Spinal cord (tissue), 10 donors: ENCODE results near the gene CPNE6. TPM values are rescaled to one million over a fixed set of nuclear protein-coding genes. Genes with fewer than 3 reads are reported as not detected.

Experiments used
- DNase-seq, 6 donors: peaks; one replicate each; pipeline versions ENCODE4 v3.0.0 to v3.0.0-alpha.2; 2013 to 2015; ENCODE audit warnings: low spot score in 6 of 6, low read depth in 4 of 6
- H3K27ac ChIP-seq: one replicate; pipeline ENCODE4 v1.5.1; 2013; ENCODE audit warnings: low read depth, low read length, control low read depth
- H3K27me3 ChIP-seq: one replicate; pipeline ENCODE4 v1.6.1; 2013; ENCODE audit warnings: low read length; ENCODE audit not compliant: control insufficient read depth, insufficient read depth
- H3K36me3 ChIP-seq: one replicate; pipeline ENCODE4 v1.6.1; 2013; ENCODE audit warnings: low read length; ENCODE audit not compliant: control insufficient read depth, insufficient read depth
- H3K4me1 ChIP-seq: one replicate; pipeline ENCODE4 v1.6.1; 2013; ENCODE audit warnings: low read length; ENCODE audit not compliant: control insufficient read depth, insufficient read depth
- H3K4me3 ChIP-seq: one replicate; pipeline ENCODE4 v1.5.1; 2013; ENCODE audit warnings: low read depth, low read length, control low read depth
- H3K9me3 ChIP-seq: one replicate; pipeline ENCODE4 v1.6.1; 2013; ENCODE audit warnings: low read length; ENCODE audit not compliant: control insufficient read depth, insufficient read depth
- WGBS: methylation state at CpG from one replicate; pipeline ENCODE4 v1.1.5; 2013; ENCODE audit warnings: missing lambda C conversion rate; ENCODE audit not compliant: insufficient coverage; 5-methylcytosine and 5-hydroxymethylcytosine counted together
- polyA plus RNA-seq, 2 donors: library from polyadenylated mRNA; unstranded; fragments of 120-200 nt; gene quantifications; one replicate each; pipeline ENCODE4 v1.2.1, GENCODE V29; 2013; ENCODE audit not compliant: insufficient read length in 2 of 2
- total RNA-seq, 2 donors: library from RNA; depleted of rRNA in 1 of 2; stranded (reverse); fragments of 120-200 nt in 1 of 2; fragments of >200 nt in 1 of 2; gene quantifications; one replicate each; pipeline versions ENCODE4 v1.2.3 to v1.2.4, GENCODE V29; 2013 to 2014
- donor health status: healthy.

Gene CPNE6
- total and polyA plus RNA-seq, 4 donors, result 1.7 to 55.7 (median 14.6) TPM

GRCh38 chr14:24059841-24060388 is 11.4 kb upstream of the CPNE6 start:
- Histone ChIP-seq H3K9me3 (no peaks in the 10 kb centered on the region), H3K36me3 (peaks cover 93% of the 10 kb centered on the region), H3K27ac (no peak overlapping the region), H3K4me1 (peaks cover 8% of the 10 kb centered on the region), H3K27me3 (no peaks in the 10 kb centered on the region), H3K4me3 (no peak overlapping the region)
- WGBS, result 80% methylated on average over 14 of the region's 16 CpGs
- no peak for DNase-seq

GRCh38 chr14:24060443-24060842 is 10.9 kb upstream of the CPNE6 start:
- Histone ChIP-seq H3K4me1 (peaks cover 8% of the 10 kb centered on the region), H3K27me3 (no peaks in the 10 kb centered on the region), H3K36me3 (peaks cover 93% of the 10 kb centered on the region), H3K4me3 (no peak overlapping the region), H3K9me3 (no peaks in the 10 kb centered on the region), H3K27ac (no peak overlapping the region)
- WGBS, result 89% methylated on average over 10 of the region's 10 CpGs
- DNase-seq, result no peak

DNA sequence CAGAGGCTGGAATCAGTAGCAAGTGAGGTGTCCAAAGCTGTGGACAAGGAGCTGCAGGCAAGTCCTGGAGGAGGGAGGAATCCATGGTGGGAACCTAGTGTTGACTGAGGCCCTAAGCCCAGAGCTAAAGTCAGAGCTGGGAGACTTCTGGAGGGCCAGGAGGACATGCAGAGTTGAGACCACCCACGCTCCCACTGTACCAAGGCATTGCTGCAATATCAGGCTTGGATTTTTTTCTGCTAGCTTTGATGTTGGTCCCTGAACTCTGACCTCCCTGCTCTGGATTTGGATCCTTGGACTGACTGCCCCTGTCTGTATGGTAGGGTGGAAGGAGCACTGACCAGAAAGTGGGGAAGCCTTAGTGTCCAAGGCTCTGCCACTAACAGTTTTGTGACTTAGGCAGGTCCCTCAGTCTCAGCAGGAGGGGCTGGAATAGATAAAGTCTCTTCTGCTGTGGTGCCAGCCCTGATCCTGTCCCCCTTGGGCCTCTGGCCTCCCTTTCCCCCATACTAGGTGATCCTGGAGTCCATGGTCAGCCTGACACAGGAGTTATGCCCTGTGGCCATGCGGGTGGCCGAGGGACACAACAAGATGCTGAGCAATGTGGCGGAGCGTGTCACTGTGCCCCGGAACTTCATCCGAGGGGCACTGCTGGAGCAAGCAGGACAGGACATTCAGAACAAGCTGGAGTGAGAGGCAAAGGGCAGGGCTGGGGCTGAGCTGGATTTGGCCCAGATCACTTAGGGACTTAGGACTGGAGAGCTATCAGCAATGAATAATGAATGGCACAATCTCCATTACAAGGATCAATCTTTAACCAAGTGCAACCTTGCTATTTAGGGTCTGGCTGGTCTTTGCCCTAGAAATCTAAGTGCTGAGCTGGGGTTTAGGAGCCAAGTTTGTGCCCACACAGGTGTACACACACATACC is 10.1 kb upstream of the CPNE6 start:
- Histone ChIP-seq H3K4me1 (peaks cover 8% of the 10 kb centered on the region), H3K27me3 (no peaks in the 10 kb centered on the region), H3K9me3 (no peaks in the 10 kb centered on the region), H3K4me3 (no peak overlapping the region), H3K27ac (no peak overlapping the region), H3K36me3 (peaks cover 89% of the 10 kb centered on the region)
- no peak for DNase-seq
- WGBS, result 93% methylated on average over 7 of the region's 7 CpGs

DNA sequence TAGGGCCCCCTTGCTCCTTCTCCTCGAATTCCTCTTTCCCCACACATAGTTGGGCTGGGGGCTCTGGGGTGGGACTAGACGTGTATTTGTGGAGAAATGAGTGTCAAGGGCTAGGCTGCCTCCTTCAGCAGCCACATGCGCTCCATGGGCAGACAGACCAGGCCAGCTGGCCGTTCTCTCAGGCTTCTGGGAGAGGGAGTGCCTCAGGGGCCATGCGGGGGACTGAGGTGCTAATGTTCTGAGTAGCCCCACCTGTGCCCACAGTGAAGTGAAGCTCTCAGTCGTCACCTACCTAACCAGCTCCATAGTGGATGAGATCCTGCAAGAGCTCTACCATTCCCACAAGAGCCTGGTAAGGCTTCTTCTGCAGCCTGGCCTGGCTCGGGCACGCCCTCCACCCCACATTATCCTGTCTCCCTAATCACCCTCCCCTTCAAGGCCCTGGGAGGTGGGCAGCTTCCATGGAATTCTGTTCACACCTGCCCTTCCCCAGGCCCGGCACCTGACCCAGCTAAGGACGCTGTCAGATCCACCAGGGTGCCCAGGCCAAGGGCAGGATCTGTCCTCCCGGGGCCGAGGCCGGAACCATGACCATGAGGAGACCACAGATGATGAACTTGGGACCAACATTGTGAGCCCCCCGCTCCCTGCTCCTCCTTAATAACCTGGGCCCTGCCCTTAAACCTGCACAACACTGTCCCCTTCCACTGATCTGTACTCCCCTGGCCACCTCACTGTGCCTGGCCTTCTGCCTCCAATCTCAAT is 9.0 kb upstream of the CPNE6 start:
- WGBS, result 92% methylated on average over 9 of the region's 14 CpGs
- peaks cover 17% of the 10 kb centered on the region for H3K4me1 ChIP-seq
- no peak overlapping the region for H3K27ac ChIP-seq
- DNase-seq, result no peak
- H3K36me3 ChIP-seq, result peaks cover 88% of the 10 kb centered on the region
- H3K27me3 ChIP-seq, result no peaks in the 10 kb centered on the region
- H3K9me3 ChIP-seq, result no peaks in the 10 kb centered on the region
- H3K4me3 ChIP-seq, result no peak overlapping the region

GRCh38 chr14:24063263-24063836 is 8.0 kb upstream of the CPNE6 start:
- WGBS, result 81% methylated on average over 4 of the region's 4 CpGs
- H3K4me3 ChIP-seq, result no peak overlapping the region
- peaks cover 85% of the 10 kb centered on the region for H3K36me3 ChIP-seq
- no peaks in the 10 kb centered on the region for H3K27me3 ChIP-seq
- no peaks in the 10 kb centered on the region for H3K9me3 ChIP-seq
- H3K27ac ChIP-seq, result no peak overlapping the region
- no peak for DNase-seq
- H3K4me1 ChIP-seq, result peaks cover 18% of the 10 kb centered on the region

DNA sequence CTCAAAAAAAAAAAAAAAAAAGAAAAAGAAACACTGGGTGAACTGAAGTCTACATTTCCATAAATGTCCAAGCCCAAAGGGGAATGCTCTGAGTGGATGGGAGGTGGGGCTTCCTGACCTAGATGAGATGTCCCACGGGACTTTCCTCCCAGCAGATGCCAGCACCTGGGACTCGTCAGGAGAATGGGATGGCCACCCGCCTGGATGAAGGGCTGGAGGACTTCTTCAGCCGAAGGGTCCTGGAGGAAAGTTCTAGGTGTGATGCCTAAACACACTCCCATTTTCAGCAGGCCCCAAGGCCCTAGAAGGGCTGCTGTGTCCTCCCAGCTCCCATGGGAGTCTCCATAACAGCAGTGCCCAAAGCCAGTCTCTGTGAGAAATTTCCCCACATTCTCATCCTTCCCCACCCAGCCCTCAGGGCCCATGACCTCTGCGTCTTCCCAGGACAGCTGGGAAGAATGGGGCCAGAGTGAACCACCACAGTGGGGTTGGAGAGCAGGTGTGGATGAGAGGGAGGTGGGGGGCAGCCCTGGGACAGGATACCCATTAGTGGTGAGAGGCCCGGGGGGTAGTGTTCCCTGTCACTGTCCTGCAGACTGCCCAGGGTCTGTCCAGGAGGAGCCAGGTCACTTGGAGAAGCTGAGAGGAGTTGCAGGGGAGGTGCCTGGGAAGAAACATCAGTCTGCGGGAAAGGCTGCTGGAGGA is 7.1 kb upstream of the CPNE6 start:
- no peaks in the 10 kb centered on the region for H3K9me3 ChIP-seq
- peaks cover 14% of the 10 kb centered on the region for H3K4me1 ChIP-seq
- H3K36me3 ChIP-seq, result peaks cover 85% of the 10 kb centered on the region
- no peak overlapping the region for H3K4me3 ChIP-seq
- no peaks in the 10 kb centered on the region for H3K27me3 ChIP-seq
- WGBS, result 83% methylated on average over 6 of the region's 7 CpGs
- no peak for DNase-seq
- H3K27ac ChIP-seq, result no peak overlapping the region

DNA sequence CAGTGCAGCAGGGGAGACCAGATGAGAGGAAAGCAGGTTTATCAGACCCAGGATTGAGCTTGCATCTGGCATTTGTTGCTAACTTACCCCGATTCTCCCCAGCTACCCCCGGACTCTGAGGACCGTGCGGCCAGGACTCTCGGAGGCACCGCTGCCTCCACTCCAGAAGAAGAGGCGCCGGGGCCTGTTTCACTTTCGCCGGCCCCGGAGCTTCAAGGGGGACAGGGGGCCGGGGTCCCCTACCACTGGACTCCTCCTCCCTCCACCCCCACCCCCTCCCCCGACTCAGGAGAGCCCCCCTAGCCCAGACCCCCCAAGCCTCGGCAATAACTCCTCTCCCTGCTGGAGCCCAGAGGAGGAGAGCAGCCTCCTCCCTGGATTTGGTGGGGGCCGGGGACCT is 6.5 kb upstream of the CPNE6 start:
- Histone ChIP-seq H3K27ac (no peak overlapping the region), H3K36me3 (peaks cover 81% of the 10 kb centered on the region), H3K27me3 (no peaks in the 10 kb centered on the region), H3K4me3 (no peak overlapping the region), H3K4me1 (peaks cover 14% of the 10 kb centered on the region), H3K9me3 (no peaks in the 10 kb centered on the region)
- DNase-seq, result no peak
- WGBS, result 100% methylated on average over 7 of the region's 15 CpGs

DNA sequence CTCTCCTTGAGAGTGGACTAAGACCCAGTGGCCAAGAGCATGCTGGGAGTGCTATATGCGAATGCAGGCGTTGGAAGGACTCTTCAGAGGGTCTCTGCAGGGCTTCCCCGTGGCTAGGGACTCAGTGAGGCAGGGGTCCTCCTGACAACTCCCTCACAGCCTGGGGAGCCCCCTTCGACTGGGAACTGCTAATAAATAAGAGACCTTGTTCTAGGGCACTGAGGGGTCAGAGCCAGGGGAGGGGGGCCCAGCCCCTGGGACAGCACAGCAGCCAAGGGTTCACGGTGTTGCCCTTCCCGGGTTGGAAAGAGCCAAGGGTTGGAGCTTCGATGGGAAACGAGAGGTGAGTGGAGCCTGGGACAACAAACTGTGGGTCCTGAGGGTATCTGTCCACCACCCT is 6.0 kb upstream of the CPNE6 start:
- Histone ChIP-seq H3K4me3 (no peak overlapping the region), H3K27me3 (no peaks in the 10 kb centered on the region), H3K4me1 (peaks cover 16% of the 10 kb centered on the region), H3K36me3 (peaks cover 76% of the 10 kb centered on the region), H3K27ac (no peak overlapping the region), H3K9me3 (no peaks in the 10 kb centered on the region)
- 75% methylated on average over 8 of the region's 8 CpGs for WGBS
- DNase-seq, result no peak

GRCh38 chr14:24066496-24067132 is 4.7 kb upstream of the CPNE6 start:
- WGBS, result 85% methylated on average over 7 of the region's 8 CpGs
- Histone ChIP-seq H3K4me1 (peaks cover 21% of the 10 kb centered on the region), H3K27me3 (no peaks in the 10 kb centered on the region), H3K4me3 (no peak overlapping the region), H3K27ac (no peak overlapping the region), H3K9me3 (no peaks in the 10 kb centered on the region), H3K36me3 (peaks cover 64% of the 10 kb centered on the region)
- no peak for DNase-seq
